ENCODE results near the gene FGFR1OP2.

The FGFR1OP2 gene

DNA sequence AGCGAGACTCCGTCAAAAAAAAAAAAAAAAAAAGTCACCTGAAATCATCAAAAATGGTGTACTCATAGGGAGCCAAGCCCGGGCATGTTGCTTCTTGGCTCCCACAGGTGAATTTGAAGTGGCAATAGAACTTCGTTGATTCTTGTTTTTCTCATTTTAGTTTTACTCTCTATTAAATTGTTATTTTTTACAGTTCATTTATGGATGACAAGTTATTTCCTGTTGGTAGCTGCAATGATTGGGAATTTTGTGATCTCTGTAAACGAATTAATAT is 74.6 kb downstream of the FGFR1OP2 start:
- H2AFZ ChIP-seq (ENCODE audit: low read depth), result no peak overlapping the region
- H3K4me1 ChIP-seq (ENCODE audit: low read depth, poor library complexity, severe bottlenecking), result peaks cover 34% of the 10 kb centered on the region
- TF ChIP-seq, protein P1, sequence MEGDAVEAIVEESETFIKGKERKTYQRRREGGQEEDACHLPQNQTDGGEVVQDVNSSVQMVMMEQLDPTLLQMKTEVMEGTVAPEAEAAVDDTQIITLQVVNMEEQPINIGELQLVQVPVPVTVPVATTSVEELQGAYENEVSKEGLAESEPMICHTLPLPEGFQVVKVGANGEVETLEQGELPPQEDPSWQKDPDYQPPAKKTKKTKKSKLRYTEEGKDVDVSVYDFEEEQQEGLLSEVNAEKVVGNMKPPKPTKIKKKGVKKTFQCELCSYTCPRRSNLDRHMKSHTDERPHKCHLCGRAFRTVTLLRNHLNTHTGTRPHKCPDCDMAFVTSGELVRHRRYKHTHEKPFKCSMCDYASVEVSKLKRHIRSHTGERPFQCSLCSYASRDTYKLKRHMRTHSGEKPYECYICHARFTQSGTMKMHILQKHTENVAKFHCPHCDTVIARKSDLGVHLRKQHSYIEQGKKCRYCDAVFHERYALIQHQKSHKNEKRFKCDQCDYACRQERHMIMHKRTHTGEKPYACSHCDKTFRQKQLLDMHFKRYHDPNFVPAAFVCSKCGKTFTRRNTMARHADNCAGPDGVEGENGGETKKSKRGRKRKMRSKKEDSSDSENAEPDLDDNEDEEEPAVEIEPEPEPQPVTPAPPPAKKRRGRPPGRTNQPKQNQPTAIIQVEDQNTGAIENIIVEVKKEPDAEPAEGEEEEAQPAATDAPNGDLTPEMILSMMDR (conservative IDR thresholded peaks at IDR 0.05; ENCODE audit: low read depth, low read length), result no peak

DNA sequence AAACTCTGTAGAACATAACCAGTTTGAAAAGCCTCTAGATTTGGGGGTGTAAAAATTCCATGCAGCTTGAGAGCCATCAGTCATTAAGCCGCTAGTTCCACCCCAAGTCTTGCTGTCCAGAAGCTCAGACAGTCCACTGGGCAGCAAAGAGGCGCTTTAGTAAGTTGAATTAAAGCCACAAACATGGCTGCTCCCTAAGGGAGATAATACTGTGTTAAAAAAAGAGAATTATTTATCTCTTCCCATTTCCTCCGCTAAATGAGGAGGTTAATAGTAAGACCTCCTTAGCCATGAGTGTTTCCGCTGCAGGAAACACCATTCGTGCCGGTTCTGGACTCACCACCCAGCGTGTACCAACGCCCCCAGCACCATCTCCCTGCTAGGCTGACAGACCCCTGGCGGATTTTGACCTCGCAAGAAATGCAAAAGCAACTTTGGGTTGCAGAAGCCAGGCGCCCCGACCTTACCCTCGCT is 75.4 kb downstream of the FGFR1OP2 start:
- Histone ChIP-seq H2AFZ (ENCODE audit: low read depth) (peak overlapping the region; percentile 70), H4K20me1 (ENCODE audit: insufficient read depth) (no peaks in the 10 kb centered on the region), H3K27ac (peak overlapping the region; percentile 86), H3K4me1 (ENCODE audit: low read depth, poor library complexity, severe bottlenecking) (peaks cover 34% of the 10 kb centered on the region), H3K4me2 (peak overlapping the region; percentile 86), H3K4me3 (IDR thresholded peaks at IDR 0.05; ENCODE audit: insufficient read depth, low read depth, low read length) (no peak overlapping the region), H3K36me3 (ENCODE audit: insufficient read depth) (no peaks in the 10 kb centered on the region), H3K27me3 (ENCODE audit: insufficient read depth, low read depth) (no peaks in the 10 kb centered on the region), H3K79me2 (ENCODE audit: insufficient read depth, low read depth) (no peaks in the 10 kb centered on the region), H3K9ac (peak overlapping the region; percentile 66)
- TF ChIP-seq, protein P1 (conservative IDR thresholded peaks at IDR 0.05; ENCODE audit: low read depth, low read length), result no peak

More for the DNA sequence above, 74.6 kb downstream of the FGFR1OP2 start:
- Histone ChIP-seq H3K79me2 (ENCODE audit: insufficient read depth, low read depth) (no peaks in the 10 kb centered on the region), H3K36me3 (ENCODE audit: insufficient read depth) (no peaks in the 10 kb centered on the region), H3K9ac (no peak overlapping the region), H3K4me3 (IDR thresholded peaks at IDR 0.05; ENCODE audit: insufficient read depth, low read depth, low read length) (no peak overlapping the region), H3K27ac (no peak overlapping the region), H3K4me2 (peak overlapping the region; percentile 86; the same call in 1 of the 2 replicates), H4K20me1 (ENCODE audit: insufficient read depth) (no peaks in the 10 kb centered on the region), H3K27me3 (ENCODE audit: insufficient read depth, low read depth) (no peaks in the 10 kb centered on the region)

DNA sequence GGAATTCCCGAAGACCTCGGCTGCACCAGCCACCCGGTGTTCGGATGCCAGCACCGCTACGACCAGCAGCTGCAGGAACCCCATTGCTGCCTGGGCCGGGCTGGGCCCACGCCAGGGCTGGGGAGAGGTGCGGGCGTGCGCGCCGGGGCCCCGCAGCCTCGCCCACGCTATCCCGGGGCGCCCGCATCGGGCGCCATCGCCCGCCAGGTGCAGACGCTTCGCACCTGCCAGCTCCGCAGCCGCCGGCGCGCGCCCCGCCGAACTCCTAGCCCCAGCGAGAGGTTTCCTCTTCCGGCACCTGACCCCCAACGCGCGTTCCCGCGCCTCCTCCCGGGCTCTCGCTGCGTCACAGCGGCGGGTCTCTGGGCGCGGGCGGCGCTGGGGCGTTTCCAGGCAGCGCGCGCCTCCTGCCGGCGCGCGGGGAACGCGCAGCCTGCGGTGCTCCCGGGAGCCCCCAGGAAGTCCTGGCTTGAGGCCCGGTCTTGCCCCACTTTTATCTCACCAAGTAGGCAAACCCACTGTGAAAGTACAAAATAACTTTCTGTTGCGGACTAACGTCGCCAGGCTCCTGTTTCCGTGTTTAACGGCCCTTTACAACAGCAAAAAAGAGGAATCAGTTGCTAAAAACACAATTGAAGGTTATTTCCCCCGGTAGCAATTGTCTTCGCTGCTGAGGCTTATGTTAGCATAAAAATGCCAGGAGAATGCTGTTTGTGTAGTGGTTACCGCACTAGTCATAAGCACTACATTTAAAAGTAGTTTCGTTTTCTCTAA is 76.0 kb downstream of the FGFR1OP2 start, which contains the start of gene TM7SF3:
TSS of gene TM7SF3 (minus strand) at position 300 of the 774 bp plus-strand sequence. CDS start at position 84, 216 bp downstream.
- peak within 1 kb of the TSS; percentile 66 for H3K9ac ChIP-seq
- peaks cover 34% of the 10 kb centered on the region for H3K4me1 ChIP-seq (ENCODE audit: low read depth, poor library complexity, severe bottlenecking)

DNA sequence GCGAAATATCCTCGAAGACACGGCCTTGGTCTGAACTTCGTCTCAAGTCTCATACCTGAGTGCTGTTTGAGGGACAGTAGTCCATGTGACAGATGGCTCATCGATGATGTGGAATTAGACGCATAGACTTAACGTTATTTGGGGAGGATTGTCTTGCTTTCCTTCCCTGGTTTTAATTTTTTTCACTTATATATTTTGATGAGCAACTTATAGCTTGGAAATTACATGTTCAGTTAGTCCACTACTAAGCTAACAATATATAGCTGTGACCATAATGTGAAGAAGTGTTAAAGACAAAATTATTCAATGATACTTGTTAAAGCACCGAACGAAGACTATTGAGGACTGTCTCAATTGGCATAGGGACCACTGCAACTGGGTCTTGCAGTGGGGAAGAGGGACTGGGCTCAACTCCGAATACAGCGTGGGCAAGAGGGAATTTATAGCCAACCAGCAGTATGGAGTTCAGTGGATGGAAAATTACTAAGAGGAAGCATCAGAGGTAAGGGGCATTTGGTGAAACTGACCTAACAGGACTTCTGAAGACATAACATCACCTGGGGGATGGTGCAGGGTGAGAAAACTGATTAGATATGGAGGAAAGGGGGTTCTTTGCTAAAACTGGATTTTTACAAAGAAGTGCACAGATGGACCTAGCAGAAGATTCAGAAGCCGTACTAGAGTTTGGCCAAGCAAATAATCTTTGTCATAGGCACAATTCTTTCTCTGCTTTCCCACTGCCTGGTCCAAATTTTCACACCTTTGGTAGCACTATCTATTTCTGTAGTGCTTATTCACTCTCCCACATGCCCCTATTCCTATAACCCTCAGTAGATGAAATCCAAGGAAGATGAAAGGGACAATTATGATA is 76.8 kb downstream of the FGFR1OP2 start:
- TF ChIP-seq, protein P1 (conservative IDR thresholded peaks at IDR 0.05; ENCODE audit: low read depth, low read length), result no peak; the same call in 1 of the 2 replicates
- Histone ChIP-seq H3K79me2 (ENCODE audit: insufficient read depth, low read depth) (no peaks in the 10 kb centered on the region), H3K27ac (peak overlapping the region; percentile 86), H3K9ac (peak overlapping the region; percentile 66), H3K4me3 (IDR thresholded peaks at IDR 0.05; ENCODE audit: insufficient read depth, low read depth, low read length) (no peak overlapping the region), H3K4me2 (peak overlapping the region; percentile 71), H4K20me1 (ENCODE audit: insufficient read depth) (no peaks in the 10 kb centered on the region), H3K27me3 (ENCODE audit: insufficient read depth, low read depth) (no peaks in the 10 kb centered on the region), H2AFZ (ENCODE audit: low read depth) (peak overlapping the region; percentile 70), H3K36me3 (ENCODE audit: insufficient read depth) (no peaks in the 10 kb centered on the region), H3K4me1 (ENCODE audit: low read depth, poor library complexity, severe bottlenecking) (peaks cover 34% of the 10 kb centered on the region)

More for the DNA sequence above, 76.0 kb downstream of the FGFR1OP2 start, which contains the start of gene TM7SF3:
- Histone ChIP-seq H3K27ac (peak within 1 kb of the TSS; percentile 86), H4K20me1 (ENCODE audit: insufficient read depth) (no peaks in the 10 kb centered on the region), H3K79me2 (ENCODE audit: insufficient read depth, low read depth) (no peaks in the 10 kb centered on the region), H3K36me3 (ENCODE audit: insufficient read depth) (no peaks in the 10 kb centered on the region), H3K4me3 (IDR thresholded peaks at IDR 0.05; ENCODE audit: insufficient read depth, low read depth, low read length) (no peak within 1 kb of the TSS), H3K27me3 (ENCODE audit: insufficient read depth, low read depth) (no peaks in the 10 kb centered on the region), H2AFZ (ENCODE audit: low read depth) (peak within 1 kb of the TSS; percentile 70), H3K4me2 (peak within 1 kb of the TSS; percentile 86)
- TF ChIP-seq, protein P1 (conservative IDR thresholded peaks at IDR 0.05; ENCODE audit: low read depth, low read length), result peak; percentile 74
